T1000 (cell line): ENCODE results near the gene ADAMTSL3.

Experiments
- DNase-seq: peaks from one replicate; lab custom pipeline; 2025; ENCODE audit warnings: mixed read lengths; lab: John Stamatoyannopoulos, UW

The ADAMTSL3 gene

GRCh38 chr15:83830381-83830780 lies 176.5 kb downstream of the ADAMTSL3 start:
- no peak for DNase-seq

GRCh38 chr15:83833569-83833968 lies 179.6 kb downstream of the ADAMTSL3 start:
- DNase-seq: no peak

- DNase-seq: no peak
These were observed 181.6 kb downstream of the ADAMTSL3 start for GRCh38 chr15:83835479-83835878.

- DNase-seq: no peak
These were observed 184.1 kb downstream of the ADAMTSL3 start for GRCh38 chr15:83837945-83838571.

- DNase-seq: no peak
These were observed 184.8 kb downstream of the ADAMTSL3 start for GRCh38 chr15:83838763-83839162.

- no peak for DNase-seq
These were observed 188.4 kb downstream of the ADAMTSL3 start for GRCh38 chr15:83842281-83842680.

- no peak for DNase-seq
These were observed 189.5 kb downstream of the ADAMTSL3 start for GRCh38 chr15:83843471-83843871.

- DNase-seq: no peak
These were observed 190.8 kb downstream of the ADAMTSL3 start for GRCh38 chr15:83844742-83845141.

- DNase-seq: no peak
These were observed 191.3 kb downstream of the ADAMTSL3 start for GRCh38 chr15:83845230-83845629.

- DNase-seq: no peak
These were observed 192.9 kb downstream of the ADAMTSL3 start for GRCh38 chr15:83846847-83847246.

GRCh38 chr15:83848315-83849050 lies 194.6 kb downstream of the ADAMTSL3 start:
- no peak for DNase-seq

- DNase-seq: no peak
These were observed 196.1 kb downstream of the ADAMTSL3 start for GRCh38 chr15:83850015-83850414.

GRCh38 chr15:83850501-83851245 lies 196.8 kb downstream of the ADAMTSL3 start:
- DNase-seq: no peak

GRCh38 chr15:83853232-83853631 lies 199.3 kb downstream of the ADAMTSL3 start:
- DNase-seq: no peak

GRCh38 chr15:83854321-83854720 lies 200.4 kb downstream of the ADAMTSL3 start:
- no peak for DNase-seq

- DNase-seq: no peak
These were observed 201.2 kb downstream of the ADAMTSL3 start for GRCh38 chr15:83854950-83855707.

- DNase-seq: no peak
These were observed 202.0 kb downstream of the ADAMTSL3 start for GRCh38 chr15:83855956-83856355.

- DNase-seq: no peak
These were observed 205.0 kb downstream of the ADAMTSL3 start for GRCh38 chr15:83858820-83859505.

- no peak for DNase-seq
These were observed 212.8 kb downstream of the ADAMTSL3 start for GRCh38 chr15:83866692-83867091.

- no peak for DNase-seq
These were observed 215.4 kb downstream of the ADAMTSL3 start for GRCh38 chr15:83869341-83869740.

GRCh38 chr15:83871808-83872559 lies 218.1 kb downstream of the ADAMTSL3 start:
- no peak for DNase-seq
